ENCODE results near the gene ADK.

DNA sequence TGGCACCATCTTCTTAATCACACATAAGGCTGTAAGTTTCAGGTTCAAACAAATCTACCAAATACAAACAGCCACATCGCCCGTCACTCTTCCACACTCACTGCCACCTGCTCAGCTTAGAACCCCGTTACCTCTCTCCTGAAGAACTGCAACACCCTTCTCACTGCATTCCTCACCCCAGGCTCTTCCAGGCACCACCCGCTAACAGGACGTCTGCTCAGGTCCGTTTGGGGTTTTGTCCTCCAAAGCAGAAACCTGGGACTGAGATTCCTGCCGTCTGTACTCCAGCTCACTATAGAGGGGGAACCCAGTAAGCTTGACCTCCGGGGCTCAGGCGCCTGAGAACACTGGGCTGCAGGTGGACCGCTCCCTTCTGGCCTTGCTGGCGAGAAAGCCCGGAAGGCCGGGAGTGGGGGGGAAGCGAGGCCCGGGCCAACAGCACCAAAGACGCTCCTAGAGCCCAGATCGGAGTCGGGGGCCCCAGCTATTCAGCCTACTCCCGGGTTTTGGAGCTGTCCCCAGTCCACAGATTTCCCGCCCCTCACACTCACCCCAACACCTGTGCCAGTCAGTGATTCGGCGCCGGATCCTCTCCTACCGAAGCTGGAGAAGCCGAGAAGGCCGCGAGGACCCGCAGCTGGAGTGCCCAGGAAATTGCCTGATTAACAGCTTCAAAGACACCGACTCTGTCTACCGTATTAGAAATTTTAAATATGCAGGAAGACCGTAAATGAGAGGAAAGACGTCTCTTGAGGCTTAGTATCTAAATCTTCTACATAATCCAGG is 624 bp upstream of the ADK start, which contains the start of gene AP3M1:
- TF ChIP-seq, protein P1, sequence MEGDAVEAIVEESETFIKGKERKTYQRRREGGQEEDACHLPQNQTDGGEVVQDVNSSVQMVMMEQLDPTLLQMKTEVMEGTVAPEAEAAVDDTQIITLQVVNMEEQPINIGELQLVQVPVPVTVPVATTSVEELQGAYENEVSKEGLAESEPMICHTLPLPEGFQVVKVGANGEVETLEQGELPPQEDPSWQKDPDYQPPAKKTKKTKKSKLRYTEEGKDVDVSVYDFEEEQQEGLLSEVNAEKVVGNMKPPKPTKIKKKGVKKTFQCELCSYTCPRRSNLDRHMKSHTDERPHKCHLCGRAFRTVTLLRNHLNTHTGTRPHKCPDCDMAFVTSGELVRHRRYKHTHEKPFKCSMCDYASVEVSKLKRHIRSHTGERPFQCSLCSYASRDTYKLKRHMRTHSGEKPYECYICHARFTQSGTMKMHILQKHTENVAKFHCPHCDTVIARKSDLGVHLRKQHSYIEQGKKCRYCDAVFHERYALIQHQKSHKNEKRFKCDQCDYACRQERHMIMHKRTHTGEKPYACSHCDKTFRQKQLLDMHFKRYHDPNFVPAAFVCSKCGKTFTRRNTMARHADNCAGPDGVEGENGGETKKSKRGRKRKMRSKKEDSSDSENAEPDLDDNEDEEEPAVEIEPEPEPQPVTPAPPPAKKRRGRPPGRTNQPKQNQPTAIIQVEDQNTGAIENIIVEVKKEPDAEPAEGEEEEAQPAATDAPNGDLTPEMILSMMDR (IDR thresholded peaks at IDR 0.05), result no peak
- TF ChIP-seq POLR2A (IDR thresholded peaks at IDR 0.05), result no peak
- peak in 2 of 3 donors; percentile 42 to 55 for TF ChIP-seq POLR2AphosphoS5 (IDR thresholded peaks at IDR 0.05)

Measured in breast epithelium (tissue), 3 donors.